Stimulated activated CD4-positive, alpha-beta T cell treated with anti-CD3 and anti-CD28 coated beads, Interleukin-2, amount 100 ng/mL, for 24 hours (primary cell): ENCODE measurements around the gene DBNDD2.

ENCODE experiments used
- DNase-seq, 2 donors: peaks; one replicate each; pipeline ENCODE4 v3.0.0-alpha.2; 2020

Gene DBNDD2

GRCh38 chr20:45419188-45420091, 11.4 kb downstream of the DBNDD2 start:
- DNase-seq: peak in 1 of 2 donors; percentile 32

- DNase-seq: no peak
Measured at GRCh38 chr20:45420125-45420524, 12.0 kb downstream of the DBNDD2 start.

- no peak for DNase-seq
Measured at GRCh38 chr20:45423700-45424099, 15.6 kb downstream of the DBNDD2 start.

- DNase-seq: no peak
Measured at GRCh38 chr20:45425561-45425960, 17.5 kb downstream of the DBNDD2 start.

- DNase-seq: no peak
Measured at GRCh38 chr20:45426320-45427016, 18.4 kb downstream of the DBNDD2 start.

- DNase-seq: no peak
Measured at GRCh38 chr20:45427236-45428149, 19.4 kb downstream of the DBNDD2 start.

GRCh38 chr20:45429618-45430017, 21.5 kb downstream of the DBNDD2 start:
- no peak for DNase-seq

- no peak for DNase-seq
Measured at GRCh38 chr20:45432294-45432693, 24.2 kb downstream of the DBNDD2 start.

GRCh38 chr20:45433316-45433715, 25.2 kb downstream of the DBNDD2 start:
- DNase-seq: no peak

- no peak for DNase-seq
Measured at GRCh38 chr20:45433976-45434375, 25.9 kb downstream of the DBNDD2 start.

GRCh38 chr20:45436732-45437485, 28.8 kb downstream of the DBNDD2 start:
- DNase-seq: peak; percentile 89 to 91

- DNase-seq: no peak
Measured at GRCh38 chr20:45440424-45440823, 32.3 kb downstream of the DBNDD2 start.

- DNase-seq: no peak
Measured at GRCh38 chr20:45440891-45441685, 33.0 kb downstream of the DBNDD2 start.

GRCh38 chr20:45441746-45442145, 33.7 kb downstream of the DBNDD2 start:
- no peak for DNase-seq

GRCh38 chr20:45444050-45444449, 36.0 kb downstream of the DBNDD2 start:
- no peak for DNase-seq

- DNase-seq: peak; percentile 48 to 55
Measured at GRCh38 chr20:45445805-45446562, 37.9 kb downstream of the DBNDD2 start.

GRCh38 chr20:45448270-45448669, 40.2 kb downstream of the DBNDD2 start:
- DNase-seq: no peak

GRCh38 chr20:45449528-45449927, 41.4 kb downstream of the DBNDD2 start:
- no peak for DNase-seq

GRCh38 chr20:45450097-45450818, 42.2 kb downstream of the DBNDD2 start:
- no peak for DNase-seq

GRCh38 chr20:45452238-45452637, 44.1 kb downstream of the DBNDD2 start:
- DNase-seq: no peak
